Measurements from ENCODE around the gene PIP4K2A.

Gene PIP4K2A

DNA sequence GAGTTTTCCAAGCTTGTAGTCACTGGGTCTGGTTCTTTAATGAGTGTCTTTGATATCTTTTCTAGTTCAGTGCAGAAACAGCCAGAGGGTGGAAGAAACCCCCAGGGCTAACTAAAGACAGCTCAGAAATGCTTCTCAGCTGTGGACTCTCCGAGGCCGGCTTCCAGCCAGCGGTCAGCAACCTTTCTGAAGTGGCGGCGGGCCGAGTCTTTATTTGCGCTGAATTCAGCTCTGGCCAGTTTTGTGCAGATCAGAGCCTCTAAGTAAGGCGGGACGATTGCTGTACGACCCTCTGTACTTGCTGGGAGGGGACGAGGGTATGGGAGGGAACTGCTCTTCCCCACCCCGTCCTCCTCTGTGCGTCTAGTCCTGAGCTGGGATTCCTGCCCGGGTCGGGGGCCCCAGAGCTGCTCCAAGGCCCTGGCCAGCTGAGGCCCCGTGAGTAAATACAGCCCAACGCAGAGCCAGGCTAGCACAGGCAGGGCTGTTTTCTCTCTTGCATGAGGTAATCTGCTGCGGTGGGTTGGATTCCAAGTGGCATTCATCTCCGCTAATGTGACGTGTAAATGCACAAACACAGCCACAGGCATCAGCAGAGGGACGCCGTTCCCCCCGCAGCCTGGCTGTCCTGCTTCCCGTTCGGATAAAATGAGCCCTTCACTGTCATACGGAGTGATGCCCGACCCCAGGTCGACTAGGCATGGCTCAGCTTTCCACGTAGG, 159.8 kb downstream of the PIP4K2A start:
- Histone ChIP-seq H3K4me3 (no peak overlapping the region), H3K36me3 (replicated peaks) (no peaks in the 10 kb centered on the region), H3K9me3 (no peaks in the 10 kb centered on the region), H3K27me3 (ENCODE audit: low read depth) (no peaks in the 10 kb centered on the region), H3K4me1 (no peaks in the 10 kb centered on the region)
- in situ Hi-C loops (cut with MboI; ENCODE audit: low sequenced_read_pairs): no loop called here
- no peak for DNase-seq (ENCODE audit: low spot score in 2 of 2)

DNA sequence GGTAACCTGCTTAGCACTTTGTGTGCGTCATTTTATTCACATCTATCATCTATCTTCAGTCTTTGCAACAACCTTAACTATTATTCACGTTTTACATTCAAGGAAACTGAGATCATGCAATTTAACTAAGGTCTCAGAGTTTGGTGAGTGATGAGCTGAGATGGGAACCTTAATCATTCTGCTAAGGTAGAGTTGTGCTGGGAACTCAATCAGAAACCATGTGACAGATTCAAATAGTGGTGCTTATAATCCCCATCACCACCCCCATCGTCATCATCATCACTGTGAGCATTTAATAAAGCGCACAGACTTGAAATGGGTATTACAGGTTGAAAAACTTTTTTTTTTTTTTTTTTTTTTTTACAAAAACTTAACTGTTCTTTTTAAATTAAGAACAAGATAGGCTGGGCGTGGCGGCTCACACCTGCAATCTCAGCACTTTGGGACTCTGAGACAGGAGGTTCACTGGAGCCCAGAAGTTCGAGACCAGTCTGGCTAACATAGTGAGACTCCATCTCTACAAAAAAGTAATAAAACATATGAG, 160.9 kb downstream of the PIP4K2A start:
- in situ Hi-C loops (cut with MboI; ENCODE audit: low sequenced_read_pairs): no loop called here
- no peak for DNase-seq (ENCODE audit: low spot score in 2 of 2)
- Histone ChIP-seq H3K9me3 (no peaks in the 10 kb centered on the region), H3K36me3 (replicated peaks) (no peaks in the 10 kb centered on the region), H3K4me1 (no peaks in the 10 kb centered on the region), H3K27me3 (ENCODE audit: low read depth) (no peaks in the 10 kb centered on the region), H3K4me3 (no peak overlapping the region)

DNA sequence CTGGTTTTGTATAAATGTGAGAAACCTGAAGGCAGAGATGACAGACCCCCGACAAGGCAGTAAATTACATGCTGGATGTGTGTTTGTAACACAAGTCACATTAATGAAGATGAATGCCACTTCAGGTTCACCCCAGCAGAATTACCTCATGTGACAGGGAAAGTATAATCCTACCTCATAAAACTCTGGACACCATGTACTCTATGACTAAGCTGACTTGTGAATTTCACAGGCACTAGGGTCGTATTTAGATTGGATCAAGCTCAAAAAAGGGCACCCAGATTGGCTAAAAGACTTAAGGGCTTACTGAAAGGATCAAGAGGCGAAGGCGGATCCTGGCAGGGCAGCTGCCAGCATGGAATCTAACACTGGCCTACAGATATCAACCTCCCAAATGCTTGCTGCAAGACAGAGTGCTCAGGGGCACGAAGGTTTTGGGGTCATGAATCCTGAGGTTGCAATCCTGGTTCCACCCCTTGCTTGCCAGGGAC, 161.4 kb downstream of the PIP4K2A start:
- Histone ChIP-seq H3K9me3 (no peaks in the 10 kb centered on the region), H3K4me3 (no peak overlapping the region), H3K27me3 (ENCODE audit: low read depth) (no peaks in the 10 kb centered on the region), H3K36me3 (replicated peaks) (no peaks in the 10 kb centered on the region), H3K4me1 (no peaks in the 10 kb centered on the region)
- DNase-seq (ENCODE audit: low spot score in 2 of 2): peak in 1 of 2 experiments; percentile 7
- in situ Hi-C loops (cut with MboI; ENCODE audit: low sequenced_read_pairs): no loop called here

DNA sequence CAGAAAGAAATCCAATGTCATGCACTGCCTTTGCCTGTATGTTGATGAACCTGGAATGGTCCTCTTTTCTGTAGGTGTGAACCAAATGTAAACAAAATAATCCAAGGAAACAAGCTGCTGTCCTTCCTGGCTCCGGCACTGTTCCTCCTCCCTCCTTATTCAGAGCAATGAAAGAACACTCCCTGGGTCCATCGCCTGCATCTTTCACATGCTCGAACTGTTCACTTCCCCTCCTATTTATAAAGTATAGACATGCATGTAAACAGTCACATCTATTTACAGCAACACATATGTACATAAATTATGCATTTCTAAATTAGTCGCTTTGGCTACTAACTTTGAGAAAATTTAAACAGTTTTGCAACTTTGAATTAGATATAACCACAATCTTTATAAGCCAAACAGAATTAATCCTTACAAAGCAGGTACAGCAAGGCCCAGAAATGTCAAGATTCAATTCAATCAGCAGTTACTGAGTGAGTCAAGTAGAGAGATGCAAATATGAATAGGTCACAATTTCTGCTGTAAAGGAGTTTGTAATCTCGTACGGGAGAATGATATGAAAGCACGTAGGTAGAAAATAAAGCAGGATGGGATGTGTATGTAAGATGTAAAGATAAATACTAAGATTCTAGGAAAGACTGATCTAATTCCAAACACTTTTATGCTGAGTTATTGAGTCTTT, 162.6 kb downstream of the PIP4K2A start:
- H3K36me3 ChIP-seq (replicated peaks): no peaks in the 10 kb centered on the region
- no peaks in the 10 kb centered on the region for H3K27me3 ChIP-seq (ENCODE audit: low read depth)
- in situ Hi-C loops (cut with MboI; ENCODE audit: low sequenced_read_pairs): no loop called here
- H3K4me3 ChIP-seq: no peak overlapping the region
- DNase-seq (ENCODE audit: low spot score in 2 of 2): no peak
- H3K4me1 ChIP-seq: no peaks in the 10 kb centered on the region
- H3K9me3 ChIP-seq: no peaks in the 10 kb centered on the region

DNA sequence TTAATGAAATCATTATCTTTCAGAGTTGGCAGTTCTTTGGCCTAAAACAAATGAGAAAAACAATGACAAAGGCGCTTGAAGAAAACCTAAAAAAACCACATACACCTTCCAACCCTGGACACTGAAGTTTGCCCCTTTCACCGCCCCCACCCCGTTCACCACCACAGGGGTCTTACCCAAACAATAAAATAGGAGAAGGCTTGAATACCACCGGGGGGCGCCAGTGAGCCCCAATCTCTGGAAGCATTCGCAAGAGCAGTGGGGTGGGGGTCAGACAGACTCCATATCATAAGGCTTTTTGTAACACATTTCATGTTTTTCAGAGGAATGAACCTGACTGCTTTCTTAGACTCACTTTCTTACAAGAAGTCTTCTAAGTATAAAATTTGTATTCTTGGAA, 163.6 kb downstream of the PIP4K2A start:
- Histone ChIP-seq H3K4me3 (no peak overlapping the region), H3K36me3 (replicated peaks) (no peaks in the 10 kb centered on the region), H3K9me3 (no peaks in the 10 kb centered on the region), H3K4me1 (no peaks in the 10 kb centered on the region), H3K27me3 (ENCODE audit: low read depth) (no peaks in the 10 kb centered on the region)
- DNase-seq (ENCODE audit: low spot score in 2 of 2): peak in 1 of 2 experiments; percentile 82
- in situ Hi-C loops (cut with MboI; ENCODE audit: low sequenced_read_pairs): no loop called here

DNA sequence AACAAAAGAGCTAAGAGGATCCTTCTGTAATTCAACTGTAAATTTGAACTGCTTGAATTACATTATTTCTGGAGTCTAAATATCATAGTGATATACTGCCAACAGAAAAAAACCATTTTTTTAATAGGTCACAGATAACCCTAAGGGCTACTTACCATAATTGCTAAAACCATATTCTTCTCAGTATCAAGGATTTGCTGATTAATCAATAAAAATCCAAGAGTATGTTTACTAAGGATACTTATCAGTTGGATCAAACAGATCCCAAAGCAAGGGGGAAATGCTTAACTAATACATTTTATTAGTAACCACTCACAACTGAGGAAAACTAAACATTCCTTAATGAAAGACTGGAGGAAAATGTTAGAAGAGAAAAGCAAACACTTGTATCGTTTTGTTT, 166.0 kb downstream of the PIP4K2A start:
- Histone ChIP-seq H3K9me3 (no peaks in the 10 kb centered on the region), H3K4me3 (no peak overlapping the region), H3K36me3 (replicated peaks) (no peaks in the 10 kb centered on the region), H3K4me1 (no peaks in the 10 kb centered on the region), H3K27me3 (ENCODE audit: low read depth) (no peaks in the 10 kb centered on the region)
- in situ Hi-C loops (cut with MboI; ENCODE audit: low sequenced_read_pairs): loop anchor here (25.0 kb wide), 1 partner anchor 561 kb away; no protein-coding TSS in a partner anchor
- no peak for DNase-seq (ENCODE audit: low spot score in 2 of 2)

DNA sequence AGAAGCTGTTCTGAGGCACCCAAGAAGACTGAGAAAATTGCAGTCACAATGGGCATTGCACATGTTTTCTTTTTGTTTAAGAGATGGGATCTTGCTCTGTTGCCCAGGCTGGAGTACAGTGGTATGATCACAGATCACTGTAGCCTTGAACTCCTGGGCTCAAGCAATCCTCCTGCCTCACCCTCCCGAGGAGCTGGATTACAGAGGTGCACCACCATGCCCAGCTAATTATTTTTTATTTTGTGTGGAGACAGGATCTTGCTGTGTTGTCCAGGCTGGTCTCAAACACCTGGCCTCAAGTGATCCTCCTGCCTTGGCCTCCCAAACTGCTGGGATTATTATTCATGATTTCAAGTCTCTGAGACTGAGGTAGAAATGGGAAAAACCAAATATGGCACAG, 168.7 kb downstream of the PIP4K2A start:
- Histone ChIP-seq H3K27me3 (ENCODE audit: low read depth) (no peaks in the 10 kb centered on the region), H3K4me1 (no peaks in the 10 kb centered on the region), H3K36me3 (replicated peaks) (peaks cover 4% of the 10 kb centered on the region; the same call in 1 of the 2 replicates), H3K9me3 (no peaks in the 10 kb centered on the region), H3K4me3 (no peak overlapping the region)
- in situ Hi-C loops (cut with MboI; ENCODE audit: low sequenced_read_pairs): loop anchor here (25.0 kb wide), 1 partner anchor 558 kb away; no protein-coding TSS in a partner anchor
- no peak for DNase-seq (ENCODE audit: low spot score in 2 of 2)

DNA sequence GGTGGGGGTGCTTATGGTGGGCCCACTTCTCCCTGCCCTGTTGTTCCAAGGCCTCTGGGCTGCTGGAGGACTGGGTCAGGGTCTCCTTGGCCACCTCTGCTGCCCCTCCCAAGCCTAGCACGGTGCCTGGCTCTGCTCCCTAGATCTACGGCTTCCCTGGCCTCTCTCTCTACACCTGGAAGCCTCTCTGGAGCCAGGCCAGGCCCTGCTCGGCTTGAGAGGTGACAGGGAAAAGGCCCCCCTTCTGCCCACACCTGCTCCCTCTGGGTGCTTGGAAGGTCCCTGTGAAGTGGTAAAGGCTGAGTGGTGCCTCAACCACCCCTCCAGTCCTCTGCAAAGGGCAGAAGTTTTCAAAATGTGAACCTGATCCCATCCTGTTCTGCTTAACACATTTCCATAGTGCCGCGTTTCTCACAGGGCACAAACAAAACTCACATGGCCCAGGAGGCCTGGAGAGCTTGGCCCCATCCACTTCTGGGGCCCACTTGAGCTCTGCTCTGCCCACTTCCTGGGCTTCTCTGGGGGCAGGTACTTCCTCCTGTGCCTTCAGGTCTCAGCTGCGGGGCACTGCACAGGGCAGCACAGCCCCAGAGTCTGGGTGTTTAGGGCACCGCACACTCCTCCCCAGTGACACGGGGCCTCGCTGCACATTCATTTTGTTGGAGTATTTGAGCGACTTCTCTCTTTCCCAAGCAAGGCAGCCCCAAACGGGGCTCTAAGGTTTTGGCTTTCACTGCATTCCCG, 169.9 kb downstream of the PIP4K2A start:
- DNase-seq (ENCODE audit: low spot score in 2 of 2): no peak
- in situ Hi-C loops (cut with MboI; ENCODE audit: low sequenced_read_pairs): loop anchor here (25.0 kb wide), 1 partner anchor 557 kb away; no protein-coding TSS in a partner anchor
- Histone ChIP-seq H3K9me3 (no peaks in the 10 kb centered on the region), H3K27me3 (ENCODE audit: low read depth) (no peaks in the 10 kb centered on the region), H3K4me3 (no peak overlapping the region), H3K4me1 (no peaks in the 10 kb centered on the region), H3K36me3 (replicated peaks) (peaks cover 6% of the 10 kb centered on the region)

DNA sequence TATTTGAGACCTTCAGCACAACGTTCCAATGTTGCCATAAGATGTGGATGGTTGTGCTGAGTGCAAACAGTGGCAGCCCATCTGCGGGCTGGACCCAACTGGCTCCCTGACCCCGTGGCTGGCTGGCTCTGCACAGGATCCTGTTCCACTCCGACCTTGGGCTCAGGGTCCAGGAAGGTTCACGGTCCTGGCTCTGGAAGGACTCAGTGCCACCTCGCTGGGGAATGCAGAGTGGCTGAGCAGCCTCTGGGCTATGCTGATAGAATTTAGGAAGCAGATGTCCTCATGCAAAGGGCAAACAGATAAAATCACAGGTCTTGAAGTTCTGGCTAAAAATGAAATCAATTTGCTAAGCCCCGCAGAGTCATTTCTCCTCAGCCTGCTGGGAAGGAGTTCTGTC, 171.6 kb downstream of the PIP4K2A start:
- in situ Hi-C loops (cut with MboI; ENCODE audit: low sequenced_read_pairs): loop anchor here (25.0 kb wide), 1 partner anchor 555 kb away; no protein-coding TSS in a partner anchor
- Histone ChIP-seq H3K36me3 (replicated peaks) (peaks cover 6% of the 10 kb centered on the region), H3K4me1 (no peaks in the 10 kb centered on the region), H3K9me3 (no peaks in the 10 kb centered on the region), H3K27me3 (ENCODE audit: low read depth) (no peaks in the 10 kb centered on the region), H3K4me3 (no peak overlapping the region)
- no peak for DNase-seq (ENCODE audit: low spot score in 2 of 2)

DNA sequence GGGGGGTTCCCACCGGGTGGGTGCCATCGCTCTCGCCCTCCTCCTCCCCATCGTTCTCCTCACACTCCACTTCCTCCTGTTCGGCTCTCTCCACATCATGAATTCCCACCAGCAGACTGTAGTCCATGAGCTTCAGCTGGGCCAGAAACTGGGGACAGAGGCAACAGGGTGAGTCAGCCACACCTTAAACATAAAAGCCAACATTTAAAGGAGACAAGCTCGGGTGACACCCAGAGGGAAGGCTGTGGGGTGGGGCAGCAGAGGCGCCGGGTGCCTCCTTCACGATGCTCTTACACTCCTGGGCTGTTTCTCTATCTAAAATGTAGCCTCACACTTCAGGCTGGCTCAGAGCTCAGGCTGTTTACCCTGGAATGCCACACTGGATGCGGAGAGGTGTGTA, 172.5 kb downstream of the PIP4K2A start:
- no peak for DNase-seq (ENCODE audit: low spot score in 2 of 2)
- H3K9me3 ChIP-seq: no peaks in the 10 kb centered on the region
- peaks cover 6% of the 10 kb centered on the region for H3K36me3 ChIP-seq (replicated peaks)
- H3K4me1 ChIP-seq: no peaks in the 10 kb centered on the region
- no peak overlapping the region for H3K4me3 ChIP-seq
- no peaks in the 10 kb centered on the region for H3K27me3 ChIP-seq (ENCODE audit: low read depth)
- in situ Hi-C loops (cut with MboI; ENCODE audit: low sequenced_read_pairs): loop anchor here (25.0 kb wide), 1 partner anchor 555 kb away; no protein-coding TSS in a partner anchor

DNA sequence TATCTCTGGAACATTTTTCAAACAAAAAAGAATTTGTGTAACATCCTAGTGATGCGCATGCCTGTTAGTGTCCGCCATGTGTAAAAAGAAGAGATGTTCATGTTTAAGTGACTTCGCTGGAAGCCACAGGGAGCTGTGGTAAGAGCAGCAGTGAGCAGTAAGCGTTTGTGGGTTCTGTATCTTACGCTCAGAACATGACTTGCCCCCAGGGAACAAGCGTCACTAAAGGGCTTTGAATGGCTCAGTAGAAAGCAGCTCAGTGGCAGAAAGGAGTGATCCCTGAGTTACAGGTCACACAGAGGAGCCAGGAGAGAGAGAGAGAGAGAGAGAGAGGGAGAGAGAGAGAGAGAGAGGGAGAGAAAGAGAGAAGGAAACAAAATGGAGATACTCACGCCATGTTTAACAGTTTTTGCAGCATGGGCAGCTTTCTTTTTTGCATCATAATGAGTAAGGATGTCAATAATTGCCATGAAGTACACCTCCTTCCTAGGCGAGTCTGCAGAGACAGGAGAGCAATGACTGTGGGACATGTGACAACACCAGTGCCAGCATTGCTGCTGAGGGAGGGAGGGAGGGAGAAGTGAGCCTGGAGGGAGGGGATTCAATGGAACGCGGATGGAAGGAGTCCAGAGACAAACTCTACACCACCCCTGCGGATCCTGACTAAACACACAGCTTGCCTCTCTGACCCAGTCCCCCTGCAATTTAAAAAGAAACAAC, 174.6 kb downstream of the PIP4K2A start:
- H3K9me3 ChIP-seq: no peaks in the 10 kb centered on the region
- in situ Hi-C loops (cut with MboI; ENCODE audit: low sequenced_read_pairs): loop anchor here (25.0 kb wide), 1 partner anchor 552 kb away; no protein-coding TSS in a partner anchor
- DNase-seq (ENCODE audit: low spot score in 2 of 2): no peak
- H3K36me3 ChIP-seq (replicated peaks): peaks cover 6% of the 10 kb centered on the region
- no peaks in the 10 kb centered on the region for H3K4me1 ChIP-seq
- H3K4me3 ChIP-seq: no peak overlapping the region
- no peaks in the 10 kb centered on the region for H3K27me3 ChIP-seq (ENCODE audit: low read depth)

DNA sequence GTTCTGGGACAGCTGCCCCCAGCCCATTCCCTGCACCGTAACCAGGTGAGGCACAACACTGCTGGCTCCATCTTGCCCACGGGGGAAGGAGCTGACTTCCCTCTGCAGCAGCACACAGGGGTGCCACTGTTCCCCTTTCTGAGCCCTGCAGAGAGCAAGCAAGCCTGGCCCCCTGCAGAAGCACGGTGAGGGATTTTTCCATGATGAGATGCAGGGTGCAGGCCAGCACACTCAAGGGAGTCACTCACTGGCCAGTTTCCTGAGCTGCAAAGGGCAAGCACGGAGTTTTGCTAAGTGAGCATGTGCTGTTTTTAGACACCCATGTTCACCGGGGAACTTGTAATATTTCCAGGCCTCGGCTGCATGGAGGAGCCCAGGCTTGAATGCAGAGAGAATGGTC, 176.6 kb downstream of the PIP4K2A start:
- H3K36me3 ChIP-seq (replicated peaks): peaks cover 6% of the 10 kb centered on the region
- H3K4me1 ChIP-seq: no peaks in the 10 kb centered on the region
- H3K9me3 ChIP-seq: no peaks in the 10 kb centered on the region
- DNase-seq (ENCODE audit: low spot score in 2 of 2): no peak
- H3K4me3 ChIP-seq: no peak overlapping the region
- H3K27me3 ChIP-seq (ENCODE audit: low read depth): no peaks in the 10 kb centered on the region
- in situ Hi-C loops (cut with MboI; ENCODE audit: low sequenced_read_pairs): loop anchor here (25.0 kb wide), 1 partner anchor 551 kb away; no protein-coding TSS in a partner anchor

DNA sequence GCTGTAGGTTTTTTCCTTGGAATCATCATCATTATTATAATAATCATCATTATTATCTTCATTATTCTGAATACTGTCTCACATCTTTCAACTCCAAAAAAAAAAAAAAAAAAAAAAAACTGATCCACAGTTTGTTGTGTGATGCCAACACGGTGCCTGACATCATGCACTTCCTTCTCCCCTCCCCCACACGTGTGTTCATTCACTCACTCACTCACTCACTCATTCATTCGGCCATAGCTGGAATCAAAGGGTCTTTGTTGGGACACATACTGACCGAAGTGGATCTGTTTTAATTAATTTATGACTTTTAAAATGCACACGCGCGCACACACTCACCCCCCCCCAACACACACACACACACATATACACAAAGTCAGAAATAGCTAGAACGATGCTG, 177.8 kb downstream of the PIP4K2A start:
- DNase-seq (ENCODE audit: low spot score in 2 of 2): no peak
- in situ Hi-C loops (cut with MboI; ENCODE audit: low sequenced_read_pairs): loop anchor here (25.0 kb wide), 1 partner anchor 549 kb away; no protein-coding TSS in a partner anchor
- Histone ChIP-seq H3K9me3 (no peaks in the 10 kb centered on the region), H3K4me3 (no peak overlapping the region), H3K4me1 (no peaks in the 10 kb centered on the region), H3K36me3 (replicated peaks) (peaks cover 6% of the 10 kb centered on the region), H3K27me3 (ENCODE audit: low read depth) (no peaks in the 10 kb centered on the region)

Data from HAP-1 (cell line).